ENCODE results near the gene FBXO2.
"Not testable (repeated sequence)": the region's sequence is repeated elsewhere in the genome, so short reads cannot be mapped to it uniquely, and the experiment has no call there.

FBXO2 gene

GRCh38 chr1:11629184-11630016 lies 24.8 kb downstream of the FBXO2 start:
- DNase-seq (ENCODE audit: low read depth), result no peak

GRCh38 chr1:11628767-11629166 lies 25.5 kb downstream of the FBXO2 start:
- no peak for DNase-seq (ENCODE audit: low read depth)

- no peak for DNase-seq (ENCODE audit: low read depth)
These were observed 27.7 kb downstream of the FBXO2 start for GRCh38 chr1:11626551-11626950.

GRCh38 chr1:11623702-11624101 lies 30.5 kb downstream of the FBXO2 start:
- DNase-seq (ENCODE audit: low read depth), result no peak

- DNase-seq (ENCODE audit: low read depth), result no peak
These were observed 31.8 kb downstream of the FBXO2 start for GRCh38 chr1:11622398-11622797.

GRCh38 chr1:11620924-11621323 lies 33.3 kb downstream of the FBXO2 start:
- no peak for DNase-seq (ENCODE audit: low read depth)

- DNase-seq (ENCODE audit: low read depth), result no peak
These were observed 33.8 kb downstream of the FBXO2 start for GRCh38 chr1:11620405-11620804.

GRCh38 chr1:11617741-11618140 lies 36.5 kb downstream of the FBXO2 start:
- DNase-seq (ENCODE audit: low read depth), result no peak

- no peak for DNase-seq (ENCODE audit: low read depth)
These were observed 36.9 kb downstream of the FBXO2 start for GRCh38 chr1:11617314-11617713.

- no peak for DNase-seq (ENCODE audit: low read depth)
These were observed 37.5 kb downstream of the FBXO2 start for GRCh38 chr1:11616766-11617165.

- no peak for DNase-seq (ENCODE audit: low read depth)
These were observed 39.1 kb downstream of the FBXO2 start for GRCh38 chr1:11615090-11615489.

GRCh38 chr1:11613347-11613746 lies 40.9 kb downstream of the FBXO2 start:
- no peak for DNase-seq (ENCODE audit: low read depth)

GRCh38 chr1:11611638-11612327 lies 42.4 kb downstream of the FBXO2 start:
- DNase-seq (ENCODE audit: low read depth), result no peak

- DNase-seq (ENCODE audit: low read depth), result no peak
These were observed 43.5 kb downstream of the FBXO2 start for GRCh38 chr1:11610629-11611180.

GRCh38 chr1:11609378-11609777 lies 44.9 kb downstream of the FBXO2 start:
- not testable (repeated sequence) for DNase-seq (ENCODE audit: low read depth)

GRCh38 chr1:11608596-11609130 lies 45.6 kb downstream of the FBXO2 start:
- not testable (repeated sequence) for DNase-seq (ENCODE audit: low read depth)

GRCh38 chr1:11606775-11607174 lies 47.5 kb downstream of the FBXO2 start:
- DNase-seq (ENCODE audit: low read depth), result no peak

GRCh38 chr1:11602981-11603380 lies 51.2 kb downstream of the FBXO2 start:
- DNase-seq (ENCODE audit: low read depth), result no peak

- no peak for DNase-seq (ENCODE audit: low read depth)
These were observed 51.8 kb downstream of the FBXO2 start for GRCh38 chr1:11602424-11602823.

- DNase-seq (ENCODE audit: low read depth), result no peak
These were observed 53.4 kb downstream of the FBXO2 start for GRCh38 chr1:11600836-11601235.

GRCh38 chr1:11599891-11600576 lies 54.2 kb downstream of the FBXO2 start:
- DNase-seq (ENCODE audit: low read depth), result no peak

- no peak for DNase-seq (ENCODE audit: low read depth)
These were observed 55.8 kb downstream of the FBXO2 start for GRCh38 chr1:11598461-11598860.

All from activated gamma-delta T cell treated with anti-CD3 and anti-CD28 coated beads, Interleukin-2, amount 50 U/mL, for 16 hours (primary cell).